Caco-2 (cell line): ENCODE data around the gene ABHD16B. TPM values are rescaled to one million over a fixed set of nuclear protein-coding genes. Genes with fewer than 3 reads are reported as not detected.
"Not testable (repeated sequence)": the region's sequence is repeated elsewhere in the genome, so short reads cannot be mapped to it uniquely, and the experiment has no call there.

ENCODE experiments used
- BruUV-seq: library from RNA; stranded (reverse); fragments of 400-500 nt; replicated peaks from 2 replicates; lab custom pipeline; 2021; lab: Mats Ljungman, UMichigan
- CTCF ChIA-PET: fragments of 300-600 bp; sonication (Branson Sonifier 250); formaldehyde crosslinking; loops from one replicate; lab custom pipeline; 2022; ENCODE audit warnings: antibody characterized with exemption; lab: Charles Lee
- POLR2A ChIA-PET: fragments of 300-600 bp; sonication (Branson Sonifier 250); formaldehyde crosslinking; loops from one replicate; lab custom pipeline; 2022; ENCODE audit warnings: antibody characterized with exemption; lab: Charles Lee
- DNase-seq, 2 experiments: peaks; one replicate each; pipeline versions ENCODE4 v3.0.0 to v3.0.0-alpha.2; 2020 to 2022
- H3K27me3 ChIP-seq: replicated peaks from 2 replicates; pipeline ENCODE4 v1.6.0; 2011; ENCODE audit warnings: low read length; ENCODE audit not compliant: control insufficient read depth, insufficient read depth
- H3K36me3 ChIP-seq: 2 replicates; pipeline ENCODE4 v1.5.1; 2011; ENCODE audit warnings: low read length; ENCODE audit not compliant: control insufficient read depth, insufficient read depth
- H3K4me1 ChIP-seq: fragments of 250-450 bp; sonication (Bioruptor Pico); 2 replicates; pipeline ENCODE4 v1.5.1; 2020; ENCODE audit warnings: mild to moderate bottlenecking
- H3K4me3 ChIP-seq: 2 replicates; pipeline ENCODE4 v1.5.1; 2011; ENCODE audit warnings: low read depth, mild to moderate bottlenecking, control low read depth, low read length
- H3K9me3 ChIP-seq: fragments of 250-450 bp; sonication (Bioruptor Pico); 2 replicates; pipeline ENCODE4 v1.5.1; 2020; ENCODE audit warnings: mild to moderate bottlenecking, moderate library complexity
- H3K27ac Mint-ChIP-seq: one replicate; pipeline ENCODE4 v1.8.0; 2022; ENCODE audit warnings: mixed read lengths; ENCODE audit not compliant: unreplicated experiment
- H3K27me3 Mint-ChIP-seq: one replicate; pipeline ENCODE4 v1.8.0; 2022; ENCODE audit warnings: mixed read lengths; ENCODE audit not compliant: insufficient read depth, unreplicated experiment
- H3K36me3 Mint-ChIP-seq: one replicate; pipeline ENCODE4 v1.8.0; 2022; ENCODE audit warnings: mild to moderate bottlenecking, mixed read lengths; ENCODE audit not compliant: insufficient read depth, unreplicated experiment
- H3K4me1 Mint-ChIP-seq: one replicate; pipeline ENCODE4 v1.8.0; 2022; ENCODE audit warnings: low read depth, mixed read lengths; ENCODE audit not compliant: unreplicated experiment
- H3K4me3 Mint-ChIP-seq: one replicate; pipeline ENCODE4 v1.8.0; 2022; ENCODE audit warnings: mild to moderate bottlenecking, moderate library complexity, mixed read lengths; ENCODE audit not compliant: unreplicated experiment
- H3K9me3 Mint-ChIP-seq: one replicate; pipeline ENCODE4 v1.8.0; 2022; ENCODE audit warnings: mixed read lengths; ENCODE audit not compliant: unreplicated experiment
- CTCF ChIP-seq, 2 experiments: fragments of 200-600 bp in 1 of 2; IDR thresholded peaks; 1 replicate in 1 of 2; 2 replicates in 1 of 2; pipeline versions ENCODE4 v1.5.1 to v1.8.0; 2011 to 2022; ENCODE audit warnings: antibody characterized with exemption in 1 of 2, control low read depth in 1 of 2, inconsistent platforms in 1 of 2, low read depth in 1 of 2, low read length in 1 of 2, mild to moderate bottlenecking in 1 of 2, moderate library complexity in 1 of 2; ENCODE audit not compliant: insufficient read depth in 1 of 2, severe bottlenecking in 1 of 2, unreplicated experiment in 1 of 2
- intact Hi-C: fragments of 100-400 bp; cut with micrococcal nuclease; formaldehyde crosslinking; loops from one replicate; pipeline ENCODE4 v1.10.0; 2022; ENCODE audit not compliant: unreplicated experiment
- total RNA-seq: library from RNA; stranded (reverse); gene quantifications from 2 replicates; pipeline ENCODE4 v1.2.3, GENCODE V29; 2022

ABHD16B gene
- total RNA-seq, 1 experiment from 2014 or later: 0.27 TPM

- Histone ChIP-seq H3K27me3 (no peaks in the 10 kb centered on the region), H3K9me3 (no peaks in the 10 kb centered on the region), H3K4me3 (peak within 1 kb of the TSS; percentile 97), H3K4me1 (peaks cover 15% of the 10 kb centered on the region), H3K36me3 (peaks cover 9% of the 10 kb centered on the region)
- CTCF ChIA-PET: interaction anchor here (0.5 to 2.5 kb wide), 22 partner anchors 11 to 328 kb away, joined by 3 to 20 read pairs (median 6); partner anchors contain the start of genes ARFRP1, PRPF6, PTK6 and UCKL1
- peaks cover 8% of the 10 kb centered on the region for H3K4me1 Mint-ChIP-seq
- no peaks in the 10 kb centered on the region for H3K9me3 Mint-ChIP-seq
- TF ChIP-seq CTCF (IDR thresholded peaks at IDR 0.05; ENCODE audit: insufficient read depth in 1 of 2, low read depth in 1 of 2, low read length in 1 of 2, severe bottlenecking in 1 of 2, unreplicated experiment in 1 of 2): no peak
- BruUV-seq: no TSS peak
- intact Hi-C loops: loop anchor here (1.0 to 10.0 kb wide), 9 partner anchors 29 to 327 kb away; partner anchors contain the start of genes ARFRP1, GMEB2 and UCKL1
- peak within 1 kb of the TSS; percentile 90 for H3K4me3 Mint-ChIP-seq
- H3K27me3 Mint-ChIP-seq: no peaks in the 10 kb centered on the region
- peaks cover 83% of the 10 kb centered on the region for H3K36me3 Mint-ChIP-seq
- POLR2A ChIA-PET: interaction anchor here (0.6 to 2.8 kb wide), 33 partner anchors 9 to 367 kb away, joined by 3 to 49 read pairs (median 6); partner anchors contain the start of genes ARFRP1, DNAJC5, GMEB2 and HELZ2
- peak within 1 kb of the TSS; percentile 91 for H3K27ac Mint-ChIP-seq
- DNase-seq: peak; percentile 100
These were observed 3.8 kb downstream of the ABHD16B start, which contains the start of gene TPD52L2 for GRCh38 chr20:63864978-63865640. TSS of gene TPD52L2 (plus strand) at chr20:63865270. CDS start at chr20:63865366, 96 bp downstream.

- DNase-seq, H3K4me1 Mint-ChIP-seq, H3K9me3 ChIP-seq, BruUV-seq, H3K27me3 ChIP-seq, H3K4me3 ChIP-seq, H3K36me3 ChIP-seq, H3K27me3 Mint-ChIP-seq, H3K9me3 Mint-ChIP-seq: not testable (repeated sequence)
- H3K36me3 Mint-ChIP-seq: peaks cover 93% of the 10 kb centered on the region
- H3K4me3 Mint-ChIP-seq: peak overlapping the region; percentile 90
- peak overlapping the region; percentile 91 for H3K27ac Mint-ChIP-seq
- peaks cover 15% of the 10 kb centered on the region for H3K4me1 ChIP-seq
- ChIA-PET CTCF (interaction anchor here (0.7 kb wide), 3 partner anchors 111 to 126 kb away, joined by 3 to 4 read pairs (median 3); no protein-coding TSS in a partner anchor), POLR2A (interaction anchor here (0.6 to 1.0 kb wide), 2 partner anchors 8 to 11 kb away, joined by 3 to 7 read pairs; no protein-coding TSS in a partner anchor)
- intact Hi-C loops: loop anchor here (5.0 to 10.0 kb wide), 2 partner anchors 105 to 242 kb away; partner anchors contain the start of gene GMEB2
These were observed 5.7 kb downstream of the ABHD16B start for GRCh38 chr20:63867042-63867441.

- Mint-ChIP-seq H3K27me3 (no peaks in the 10 kb centered on the region), H3K4me3 (no peak overlapping the region), H3K36me3 (peaks cover 99% of the 10 kb centered on the region), H3K9me3 (no peaks in the 10 kb centered on the region), H3K4me1 (peaks cover 8% of the 10 kb centered on the region), H3K27ac (no peak overlapping the region)
- Histone ChIP-seq H3K9me3 (no peaks in the 10 kb centered on the region), H3K27me3 (no peaks in the 10 kb centered on the region), H3K36me3 (peaks cover 11% of the 10 kb centered on the region), H3K4me3 (no peak overlapping the region), H3K4me1 (peaks cover 14% of the 10 kb centered on the region)
- intact Hi-C loops: loop anchor here (5.0 to 10.0 kb wide), 2 partner anchors 104 to 243 kb away; partner anchors contain the start of gene GMEB2
- ChIA-PET CTCF (interaction anchor here (1.0 kb wide), 1 partner anchor 330 kb away, joined by 4 read pairs; no protein-coding TSS in a partner anchor), POLR2A (no interaction called here)
- no peak for DNase-seq
- no peak for TF ChIP-seq CTCF (IDR thresholded peaks at IDR 0.05; ENCODE audit: insufficient read depth in 1 of 2, low read depth in 1 of 2, low read length in 1 of 2, severe bottlenecking in 1 of 2, unreplicated experiment in 1 of 2)
- BruUV-seq: TSS peak; percentile 9
These were observed 7.0 kb downstream of the ABHD16B start for GRCh38 chr20:63868264-63868663.
